GM21526 (cell line): ENCODE measurements around the gene EIPR1.
"Not testable (repeated sequence)": the region's sequence is repeated elsewhere in the genome, so short reads cannot be mapped to it uniquely, and the experiment has no call there.

Experiments used
- ATAC-seq: cut with Tn5 transposase; IDR thresholded peaks from one replicate; pipeline ENCODE4 v1.9.1; 2021; ENCODE audit warnings: moderate library complexity; ENCODE audit not compliant: unreplicated experiment, low FRiP score

Gene EIPR1

GRCh38 chr2:3182848-3183247, 194.8 kb downstream of the EIPR1 start:
- no peak for ATAC-seq

- ATAC-seq: no peak
These were observed 196.1 kb downstream of the EIPR1 start for GRCh38 chr2:3181416-3182010.

- not testable (repeated sequence) for ATAC-seq
These were observed 196.8 kb downstream of the EIPR1 start for GRCh38 chr2:3180909-3181221.

- no peak for ATAC-seq
These were observed 197.3 kb downstream of the EIPR1 start for GRCh38 chr2:3180082-3180908.

- no peak for ATAC-seq
These were observed 198.0 kb downstream of the EIPR1 start for GRCh38 chr2:3179626-3180025.

- ATAC-seq: no peak
These were observed 198.4 kb downstream of the EIPR1 start for GRCh38 chr2:3179208-3179607.

GRCh38 chr2:3178578-3179031, 199.0 kb downstream of the EIPR1 start:
- ATAC-seq: no peak

GRCh38 chr2:3177891-3178577, 199.6 kb downstream of the EIPR1 start:
- ATAC-seq: no peak

GRCh38 chr2:3176869-3177255, 200.8 kb downstream of the EIPR1 start:
- ATAC-seq: no peak

- ATAC-seq: no peak
These were observed 201.3 kb downstream of the EIPR1 start for GRCh38 chr2:3176071-3176868.

- ATAC-seq: no peak
These were observed 202.1 kb downstream of the EIPR1 start for GRCh38 chr2:3175568-3175955.

GRCh38 chr2:3174626-3175567, 202.7 kb downstream of the EIPR1 start:
- no peak for ATAC-seq

GRCh38 chr2:3173031-3173430, 204.6 kb downstream of the EIPR1 start:
- no peak for ATAC-seq

- ATAC-seq: no peak
These were observed 205.2 kb downstream of the EIPR1 start for GRCh38 chr2:3172265-3172935.

- no peak for ATAC-seq
These were observed 205.9 kb downstream of the EIPR1 start for GRCh38 chr2:3171564-3172264.

- ATAC-seq: no peak
These were observed 206.7 kb downstream of the EIPR1 start for GRCh38 chr2:3170792-3171455.

- no peak for ATAC-seq
These were observed 208.3 kb downstream of the EIPR1 start for GRCh38 chr2:3169106-3169870.
